Natural killer cell (primary cell): ENCODE data around the gene XRCC4. TPM values are rescaled to one million over a fixed set of nuclear protein-coding genes. Genes with fewer than 3 reads are reported as not detected.

Experiments used
- ATAC-seq, 3 donors: fragments of 150-1000 bp in 2 of 3; fragments of 200-7000 bp in 1 of 3; cut with Tn5 transposase; 1 replicate in 1 of 3; 2 replicates in 2 of 3; pipeline ENCODE4 v1.10.0; 2021; ENCODE audit warnings: mild to moderate bottlenecking in 2 of 3, moderate library complexity in 2 of 3
- DNase-seq, 2 donors: peaks; one replicate each; pipeline versions ENCODE4 v3.0.0 to v3.0.0-alpha.2; 2013 to 2021; ENCODE audit warnings: mixed read lengths in 1 of 2
- H3K27ac ChIP-seq: one replicate; pipeline ENCODE4 v1.5.1; 2013; ENCODE audit warnings: mild to moderate bottlenecking, low read length
- H3K27me3 ChIP-seq: one replicate; pipeline ENCODE4 v1.6.1; 2013; ENCODE audit warnings: low read length; ENCODE audit not compliant: control insufficient read depth, insufficient read depth
- H3K36me3 ChIP-seq: one replicate; pipeline ENCODE4 v1.6.1; 2013; ENCODE audit warnings: low read length; ENCODE audit not compliant: control insufficient read depth, insufficient read depth
- H3K4me1 ChIP-seq: one replicate; pipeline ENCODE4 v1.6.1; 2013; ENCODE audit warnings: low read length; ENCODE audit not compliant: control insufficient read depth, insufficient read depth
- H3K4me3 ChIP-seq: one replicate; pipeline ENCODE4 v1.5.1; 2013; ENCODE audit warnings: low read length
- H3K9me3 ChIP-seq: one replicate; pipeline ENCODE4 v1.6.1; 2013; ENCODE audit warnings: low read length; ENCODE audit not compliant: control insufficient read depth, insufficient read depth
- H3K27ac Mint-ChIP-seq, 2 donors: one replicate each; pipeline ENCODE4 v1.8.0; 2022; ENCODE audit warnings: mild to moderate bottlenecking in 2 of 2, mixed read lengths in 2 of 2, moderate library complexity in 1 of 2
- H3K27me3 Mint-ChIP-seq, 2 donors: one replicate each; pipeline ENCODE4 v1.8.0; 2022; ENCODE audit warnings: low read depth in 2 of 2, mixed read lengths in 2 of 2
- H3K36me3 Mint-ChIP-seq: one replicate; pipeline ENCODE4 v1.8.0; 2022; ENCODE audit warnings: mixed read lengths
- H3K4me1 Mint-ChIP-seq, 2 donors: one replicate each; pipeline ENCODE4 v1.8.0; 2022; ENCODE audit warnings: mixed read lengths in 2 of 2
- H3K4me3 Mint-ChIP-seq: one replicate; pipeline ENCODE4 v1.8.0; 2022; ENCODE audit warnings: mild to moderate bottlenecking, moderate library complexity, mixed read lengths
- H3K9me3 Mint-ChIP-seq, 2 donors: one replicate each; pipeline ENCODE4 v1.8.0; 2022; ENCODE audit warnings: mixed read lengths in 2 of 2
- WGBS: methylation state at CpG from one replicate; pipeline ENCODE4 v1.1.7; 2013; ENCODE audit warnings: missing lambda C conversion rate; ENCODE audit not compliant: insufficient coverage; 5-methylcytosine and 5-hydroxymethylcytosine counted together
- intact Hi-C: fragments of 100-400 bp; cut with micrococcal nuclease; formaldehyde crosslinking; loops from one replicate; pipeline ENCODE4 v1.14.2; 2022
- total RNA-seq, 4 donors: library from RNA; stranded (reverse); fragments of 120-200 nt in 1 of 4; gene quantifications; one replicate each; pipeline versions ENCODE4 v1.2.3 to v1.2.4, GENCODE V29; 2013 to 2022
- TF ChIP-seq, protein P1 (sequence below): fragments of 200-600 bp; IDR thresholded peaks from one replicate; pipeline ENCODE4 v1.8.0; 2022; ENCODE audit warnings: antibody characterized with exemption

Gene XRCC4
- total RNA-seq, 3 donors from 2014 or later (not counting 1 experiment from before 2014, with no cell fraction given) = 6.0 to 8.6 (median 7.0) TPM

DNA sequence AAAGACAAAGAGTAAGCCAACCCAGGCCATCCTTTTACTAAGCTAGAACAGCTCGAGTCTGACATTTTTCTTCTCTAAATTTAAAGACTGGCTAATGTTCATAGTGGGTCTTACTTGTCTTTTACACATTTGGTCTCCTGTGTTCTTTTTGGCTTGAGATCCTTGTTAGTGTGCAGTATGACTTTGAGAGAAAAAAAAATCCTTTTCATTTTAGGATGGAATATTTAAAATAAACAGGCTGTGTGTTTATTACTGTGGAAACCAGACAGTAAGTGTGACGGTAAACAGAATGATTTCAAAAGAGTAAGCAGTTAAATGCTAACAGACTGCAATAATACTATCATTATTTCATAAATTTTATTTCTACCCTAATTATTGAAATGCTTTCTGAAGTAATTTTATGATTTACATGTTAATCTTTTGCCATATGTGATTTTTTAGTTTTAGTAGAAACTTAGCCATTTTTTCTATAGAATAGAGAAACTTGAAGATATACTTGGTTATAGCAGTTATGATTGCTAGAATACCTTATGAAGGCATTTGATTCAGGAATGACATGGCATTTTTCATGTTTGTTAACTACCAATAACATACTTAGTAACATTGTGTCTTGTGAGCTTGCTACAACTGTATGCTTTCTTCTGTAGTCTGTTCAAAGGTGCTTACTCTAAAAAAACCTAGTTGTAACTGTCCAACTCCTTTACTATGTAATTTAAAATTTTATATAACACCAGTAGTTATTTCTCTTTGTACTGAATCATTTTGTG, 92.4 kb downstream of the XRCC4 start:
- TF ChIP-seq, protein P1, sequence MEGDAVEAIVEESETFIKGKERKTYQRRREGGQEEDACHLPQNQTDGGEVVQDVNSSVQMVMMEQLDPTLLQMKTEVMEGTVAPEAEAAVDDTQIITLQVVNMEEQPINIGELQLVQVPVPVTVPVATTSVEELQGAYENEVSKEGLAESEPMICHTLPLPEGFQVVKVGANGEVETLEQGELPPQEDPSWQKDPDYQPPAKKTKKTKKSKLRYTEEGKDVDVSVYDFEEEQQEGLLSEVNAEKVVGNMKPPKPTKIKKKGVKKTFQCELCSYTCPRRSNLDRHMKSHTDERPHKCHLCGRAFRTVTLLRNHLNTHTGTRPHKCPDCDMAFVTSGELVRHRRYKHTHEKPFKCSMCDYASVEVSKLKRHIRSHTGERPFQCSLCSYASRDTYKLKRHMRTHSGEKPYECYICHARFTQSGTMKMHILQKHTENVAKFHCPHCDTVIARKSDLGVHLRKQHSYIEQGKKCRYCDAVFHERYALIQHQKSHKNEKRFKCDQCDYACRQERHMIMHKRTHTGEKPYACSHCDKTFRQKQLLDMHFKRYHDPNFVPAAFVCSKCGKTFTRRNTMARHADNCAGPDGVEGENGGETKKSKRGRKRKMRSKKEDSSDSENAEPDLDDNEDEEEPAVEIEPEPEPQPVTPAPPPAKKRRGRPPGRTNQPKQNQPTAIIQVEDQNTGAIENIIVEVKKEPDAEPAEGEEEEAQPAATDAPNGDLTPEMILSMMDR = no peak
- Mint-ChIP-seq H3K4me1 (peaks cover 0 to 6% of the 10 kb centered on the region in 2 donors), H3K9me3 (no peaks in the 10 kb centered on the region), H3K36me3 (no peaks in the 10 kb centered on the region), H3K27ac (no peak overlapping the region), H3K27me3 (no peaks in the 10 kb centered on the region), H3K4me3 (no peak overlapping the region)
- WGBS = 100% methylated on average over 1 of the region's 2 CpGs
- Histone ChIP-seq H3K9me3 (no peaks in the 10 kb centered on the region), H3K4me1 (no peaks in the 10 kb centered on the region), H3K36me3 (no peaks in the 10 kb centered on the region), H3K27ac (no peak overlapping the region), H3K4me3 (no peak overlapping the region), H3K27me3 (no peaks in the 10 kb centered on the region)
- DNase-seq (no peak), ATAC-seq (no peak)
- intact Hi-C loops = no loop called here

DNA sequence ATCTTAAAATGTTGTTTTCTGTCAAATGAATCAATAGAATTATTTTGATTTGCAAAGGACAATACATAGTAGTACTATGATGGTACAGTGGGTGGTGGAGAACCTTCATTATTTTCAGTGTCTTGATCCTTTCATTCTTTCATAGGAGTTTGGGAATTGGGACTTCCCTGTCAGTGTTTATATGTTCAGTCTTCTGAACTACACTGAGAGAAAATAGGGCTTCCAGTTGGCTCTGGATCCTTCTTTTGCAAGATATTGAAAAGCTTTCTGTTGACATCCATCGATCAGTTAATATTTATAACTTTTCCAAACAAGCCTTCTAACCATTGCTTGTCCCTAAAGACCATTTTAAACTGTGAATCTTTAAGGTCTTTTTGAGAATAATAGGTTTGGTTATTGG, 94.7 kb downstream of the XRCC4 start:
- Histone ChIP-seq H3K9me3 (no peaks in the 10 kb centered on the region), H3K27me3 (no peaks in the 10 kb centered on the region), H3K4me1 (no peaks in the 10 kb centered on the region), H3K4me3 (no peak overlapping the region), H3K27ac (no peak overlapping the region), H3K36me3 (no peaks in the 10 kb centered on the region)
- DNase-seq (no peak), ATAC-seq (no peak)
- intact Hi-C loops = no loop called here
- no peaks in the 10 kb centered on the region for H3K36me3 Mint-ChIP-seq
- no CpG with 5 or more reads among the region's 1 CpG for WGBS
- no peak overlapping the region for H3K4me3 Mint-ChIP-seq
- no peaks in the 10 kb centered on the region for H3K27me3 Mint-ChIP-seq
- TF ChIP-seq, protein P1 = no peak
- no peak overlapping the region for H3K27ac Mint-ChIP-seq
- no peaks in the 10 kb centered on the region for H3K9me3 Mint-ChIP-seq
- peaks cover 0 to 5% of the 10 kb centered on the region in 2 donors for H3K4me1 Mint-ChIP-seq

GRCh38 chr5:83172655-83173054, 95.3 kb downstream of the XRCC4 start:
- TF ChIP-seq, protein P1 = no peak
- H3K4me3 ChIP-seq = no peak overlapping the region
- Mint-ChIP-seq H3K27me3 (no peaks in the 10 kb centered on the region), H3K9me3 (no peaks in the 10 kb centered on the region), H3K27ac (no peak overlapping the region), H3K4me1 (no peaks in the 10 kb centered on the region), H3K4me3 (no peak overlapping the region), H3K36me3 (no peaks in the 10 kb centered on the region)
- no peaks in the 10 kb centered on the region for H3K9me3 ChIP-seq
- H3K27ac ChIP-seq = no peak overlapping the region
- no peaks in the 10 kb centered on the region for H3K36me3 ChIP-seq
- ATAC-seq (no peak), DNase-seq (no peak)
- H3K4me1 ChIP-seq = no peaks in the 10 kb centered on the region
- intact Hi-C loops = no loop called here
- no peaks in the 10 kb centered on the region for H3K27me3 ChIP-seq

- H3K9me3 Mint-ChIP-seq = no peaks in the 10 kb centered on the region
- H3K4me3 Mint-ChIP-seq = no peak overlapping the region
- Histone ChIP-seq H3K27me3 (no peaks in the 10 kb centered on the region), H3K9me3 (no peaks in the 10 kb centered on the region), H3K4me3 (no peak overlapping the region), H3K4me1 (no peaks in the 10 kb centered on the region), H3K27ac (no peak overlapping the region), H3K36me3 (no peaks in the 10 kb centered on the region)
- DNase-seq = no peak
- no peaks in the 10 kb centered on the region for H3K27me3 Mint-ChIP-seq
- TF ChIP-seq, protein P1 = no peak
- ATAC-seq = no peak
- no peaks in the 10 kb centered on the region for H3K36me3 Mint-ChIP-seq
- H3K27ac Mint-ChIP-seq = no peak overlapping the region
- 96% methylated on average over 2 of the region's 2 CpGs for WGBS
- H3K4me1 Mint-ChIP-seq = no peaks in the 10 kb centered on the region
- intact Hi-C loops = no loop called here
These were observed 96.5 kb downstream of the XRCC4 start for GRCh38 chr5:83173826-83174225.
